Body of pancreas (tissue), 4 donors: ENCODE results near the gene USP9X.

Experiments
- CTCF ChIP-seq, 7 experiments: fragments of 450-650 bp in 4 of 7; fragments of 200-600 bp in 3 of 7; sonication (generic) in 3 of 7; IDR thresholded peaks; one replicate each; pipeline ENCODE4 v1.5.1; 2016 to 2019; ENCODE audit warnings: antibody characterized with exemption in 7 of 7
- POLR2A ChIP-seq, 3 donors: fragments of 450-650 bp; IDR thresholded peaks; one replicate each; pipeline ENCODE4 v1.6.1; 2016; ENCODE audit warnings: antibody characterized with exemption in 3 of 3, mild to moderate bottlenecking in 2 of 3

- no peak for TF ChIP-seq CTCF (IDR thresholded peaks at IDR 0.05)
- TF ChIP-seq POLR2A (IDR thresholded peaks at IDR 0.05), result no peak
These were observed 18.3 kb upstream of the USP9X start for GRCh38 chrX:41066969-41067368.
